Measurements from ENCODE around the gene CUEDC2.

Gene CUEDC2

GRCh38 chr10:102437515-102437914 is 5.1 kb upstream of the CUEDC2 start:
- H3K27me3 ChIP-seq (ENCODE audit: control insufficient read depth in 1 of 2, insufficient read depth in 2 of 2, low read length in 2 of 2) = no peaks in the 10 kb centered on the region
- no peaks in the 10 kb centered on the region for H3K36me3 ChIP-seq (ENCODE audit: control insufficient read depth in 1 of 2, insufficient read depth in 2 of 2, low read length in 2 of 2)
- H3K27ac ChIP-seq (ENCODE audit: low read depth, low read length) = no peak overlapping the region
- H3K4me1 ChIP-seq (ENCODE audit: control insufficient read depth in 1 of 2, insufficient read depth in 2 of 2, low read length in 2 of 2) = peaks cover 9 to 32% of the 10 kb centered on the region in 2 donors
- no peaks in the 10 kb centered on the region for H3K9me3 ChIP-seq (ENCODE audit: control insufficient read depth in 1 of 2, low read length in 2 of 2)
- no peak overlapping the region for H3K4me3 ChIP-seq (ENCODE audit: low read depth in 1 of 2, low read length in 2 of 2)
- no peak overlapping the region for H3K9ac ChIP-seq (ENCODE audit: low read depth in 1 of 2, low read length in 2 of 2)

- peaks cover 17 to 40% of the 10 kb centered on the region in 2 donors for H3K4me1 ChIP-seq (ENCODE audit: control insufficient read depth in 1 of 2, insufficient read depth in 2 of 2, low read length in 2 of 2)
- H3K27me3 ChIP-seq (ENCODE audit: control insufficient read depth in 1 of 2, insufficient read depth in 2 of 2, low read length in 2 of 2) = no peaks in the 10 kb centered on the region
- H3K36me3 ChIP-seq (ENCODE audit: control insufficient read depth in 1 of 2, insufficient read depth in 2 of 2, low read length in 2 of 2) = no peaks in the 10 kb centered on the region
- H3K4me3 ChIP-seq (ENCODE audit: low read depth in 1 of 2, low read length in 2 of 2) = peak overlapping the region; percentile 61 to 65
- H3K9ac ChIP-seq (ENCODE audit: low read depth in 1 of 2, low read length in 2 of 2) = peak overlapping the region in 1 of 2 donors; percentile 18
- H3K9me3 ChIP-seq (ENCODE audit: control insufficient read depth in 1 of 2, low read length in 2 of 2) = no peaks in the 10 kb centered on the region
- H3K27ac ChIP-seq (ENCODE audit: low read depth, low read length) = no peak overlapping the region
Measured at GRCh38 chr10:102436312-102436711, 3.9 kb upstream of the CUEDC2 start.

GRCh38 chr10:102435529-102436233 is 3.3 kb upstream of the CUEDC2 start:
- no peak overlapping the region for H3K27ac ChIP-seq (ENCODE audit: low read depth, low read length)
- H3K4me1 ChIP-seq (ENCODE audit: control insufficient read depth in 1 of 2, insufficient read depth in 2 of 2, low read length in 2 of 2) = peaks cover 18 to 41% of the 10 kb centered on the region in 2 donors
- H3K9ac ChIP-seq (ENCODE audit: low read depth in 1 of 2, low read length in 2 of 2) = peak overlapping the region in 1 of 2 donors; percentile 25
- H3K9me3 ChIP-seq (ENCODE audit: control insufficient read depth in 1 of 2, low read length in 2 of 2) = no peaks in the 10 kb centered on the region
- H3K27me3 ChIP-seq (ENCODE audit: control insufficient read depth in 1 of 2, insufficient read depth in 2 of 2, low read length in 2 of 2) = no peaks in the 10 kb centered on the region
- H3K36me3 ChIP-seq (ENCODE audit: control insufficient read depth in 1 of 2, insufficient read depth in 2 of 2, low read length in 2 of 2) = no peaks in the 10 kb centered on the region
- H3K4me3 ChIP-seq (ENCODE audit: low read depth in 1 of 2, low read length in 2 of 2) = peak overlapping the region; percentile 61 to 65

GRCh38 chr10:102435133-102435497 is 2.7 kb upstream of the CUEDC2 start:
- Histone ChIP-seq H3K4me3 (ENCODE audit: low read depth in 1 of 2, low read length in 2 of 2) (peak overlapping the region; percentile 36 to 65), H3K4me1 (ENCODE audit: control insufficient read depth in 1 of 2, insufficient read depth in 2 of 2, low read length in 2 of 2) (peaks cover 18 to 41% of the 10 kb centered on the region in 2 donors), H3K27ac (ENCODE audit: low read depth, low read length) (no peak overlapping the region), H3K9ac (ENCODE audit: low read depth in 1 of 2, low read length in 2 of 2) (peak overlapping the region in 1 of 2 donors; percentile 25), H3K36me3 (ENCODE audit: control insufficient read depth in 1 of 2, insufficient read depth in 2 of 2, low read length in 2 of 2) (no peaks in the 10 kb centered on the region), H3K27me3 (ENCODE audit: control insufficient read depth in 1 of 2, insufficient read depth in 2 of 2, low read length in 2 of 2) (no peaks in the 10 kb centered on the region), H3K9me3 (ENCODE audit: control insufficient read depth in 1 of 2, low read length in 2 of 2) (no peaks in the 10 kb centered on the region)

- Histone ChIP-seq H3K4me1 (ENCODE audit: control insufficient read depth in 1 of 2, insufficient read depth in 2 of 2, low read length in 2 of 2) (peaks cover 18 to 41% of the 10 kb centered on the region in 2 donors), H3K9me3 (ENCODE audit: control insufficient read depth in 1 of 2, low read length in 2 of 2) (no peaks in the 10 kb centered on the region), H3K27me3 (ENCODE audit: control insufficient read depth in 1 of 2, insufficient read depth in 2 of 2, low read length in 2 of 2) (no peaks in the 10 kb centered on the region), H3K27ac (ENCODE audit: low read depth, low read length) (no peak overlapping the region), H3K4me3 (ENCODE audit: low read depth in 1 of 2, low read length in 2 of 2) (peak overlapping the region in 1 of 2 donors; percentile 65), H3K36me3 (ENCODE audit: control insufficient read depth in 1 of 2, insufficient read depth in 2 of 2, low read length in 2 of 2) (no peaks in the 10 kb centered on the region), H3K9ac (ENCODE audit: low read depth in 1 of 2, low read length in 2 of 2) (peak overlapping the region in 1 of 2 donors; percentile 25)
Measured at GRCh38 chr10:102434394-102435132, 2.2 kb upstream of the CUEDC2 start.

- no peaks in the 10 kb centered on the region for H3K27me3 ChIP-seq (ENCODE audit: control insufficient read depth in 1 of 2, insufficient read depth in 2 of 2, low read length in 2 of 2)
- no peaks in the 10 kb centered on the region for H3K36me3 ChIP-seq (ENCODE audit: control insufficient read depth in 1 of 2, insufficient read depth in 2 of 2, low read length in 2 of 2)
- H3K4me3 ChIP-seq (ENCODE audit: low read depth in 1 of 2, low read length in 2 of 2) = no peak overlapping the region
- H3K9ac ChIP-seq (ENCODE audit: low read depth in 1 of 2, low read length in 2 of 2) = no peak overlapping the region
- H3K9me3 ChIP-seq (ENCODE audit: control insufficient read depth in 1 of 2, low read length in 2 of 2) = no peaks in the 10 kb centered on the region
- no peak overlapping the region for H3K27ac ChIP-seq (ENCODE audit: low read depth, low read length)
- H3K4me1 ChIP-seq (ENCODE audit: control insufficient read depth in 1 of 2, insufficient read depth in 2 of 2, low read length in 2 of 2) = peaks cover 18 to 41% of the 10 kb centered on the region in 2 donors
Measured at GRCh38 chr10:102433619-102434046, 1.3 kb upstream of the CUEDC2 start.

- Histone ChIP-seq H3K9me3 (ENCODE audit: control insufficient read depth in 1 of 2, low read length in 2 of 2) (no peaks in the 10 kb centered on the region), H3K27me3 (ENCODE audit: control insufficient read depth in 1 of 2, insufficient read depth in 2 of 2, low read length in 2 of 2) (no peaks in the 10 kb centered on the region), H3K4me1 (ENCODE audit: control insufficient read depth in 1 of 2, insufficient read depth in 2 of 2, low read length in 2 of 2) (peaks cover 18 to 38% of the 10 kb centered on the region in 2 donors), H3K4me3 (ENCODE audit: low read depth in 1 of 2, low read length in 2 of 2) (peak overlapping the region; percentile 88), H3K27ac (ENCODE audit: low read depth, low read length) (no peak overlapping the region), H3K9ac (ENCODE audit: low read depth in 1 of 2, low read length in 2 of 2) (peak overlapping the region; percentile 84 to 99), H3K36me3 (ENCODE audit: control insufficient read depth in 1 of 2, insufficient read depth in 2 of 2, low read length in 2 of 2) (no peaks in the 10 kb centered on the region)
Measured at GRCh38 chr10:102431452-102432124, 786 bp downstream of the CUEDC2 start.

GRCh38 chr10:102429468-102429867 is 2.9 kb downstream of the CUEDC2 start:
- H3K27ac ChIP-seq (ENCODE audit: low read depth, low read length) = no peak overlapping the region
- H3K27me3 ChIP-seq (ENCODE audit: control insufficient read depth in 1 of 2, insufficient read depth in 2 of 2, low read length in 2 of 2) = no peaks in the 10 kb centered on the region
- no peak overlapping the region for H3K4me3 ChIP-seq (ENCODE audit: low read depth in 1 of 2, low read length in 2 of 2)
- H3K36me3 ChIP-seq (ENCODE audit: control insufficient read depth in 1 of 2, insufficient read depth in 2 of 2, low read length in 2 of 2) = peaks cover 0 to 13% of the 10 kb centered on the region in 2 donors
- peaks cover 9 to 19% of the 10 kb centered on the region in 2 donors for H3K4me1 ChIP-seq (ENCODE audit: control insufficient read depth in 1 of 2, insufficient read depth in 2 of 2, low read length in 2 of 2)
- no peak overlapping the region for H3K9ac ChIP-seq (ENCODE audit: low read depth in 1 of 2, low read length in 2 of 2)
- no peaks in the 10 kb centered on the region for H3K9me3 ChIP-seq (ENCODE audit: control insufficient read depth in 1 of 2, low read length in 2 of 2)

- H3K9ac ChIP-seq (ENCODE audit: low read depth in 1 of 2, low read length in 2 of 2) = no peak overlapping the region
- no peaks in the 10 kb centered on the region for H3K27me3 ChIP-seq (ENCODE audit: control insufficient read depth in 1 of 2, insufficient read depth in 2 of 2, low read length in 2 of 2)
- H3K27ac ChIP-seq (ENCODE audit: low read depth, low read length) = no peak overlapping the region
- H3K4me1 ChIP-seq (ENCODE audit: control insufficient read depth in 1 of 2, insufficient read depth in 2 of 2, low read length in 2 of 2) = peaks cover 22 to 25% of the 10 kb centered on the region in 2 donors
- no peaks in the 10 kb centered on the region for H3K9me3 ChIP-seq (ENCODE audit: control insufficient read depth in 1 of 2, low read length in 2 of 2)
- H3K4me3 ChIP-seq (ENCODE audit: low read depth in 1 of 2, low read length in 2 of 2) = no peak overlapping the region
- H3K36me3 ChIP-seq (ENCODE audit: control insufficient read depth in 1 of 2, insufficient read depth in 2 of 2, low read length in 2 of 2) = peaks cover 9 to 25% of the 10 kb centered on the region in 2 donors
Measured at GRCh38 chr10:102426803-102427287, 5.5 kb downstream of the CUEDC2 start.

- no peak overlapping the region for H3K4me3 ChIP-seq (ENCODE audit: low read depth in 1 of 2, low read length in 2 of 2)
- no peaks in the 10 kb centered on the region for H3K9me3 ChIP-seq (ENCODE audit: control insufficient read depth in 1 of 2, low read length in 2 of 2)
- no peak overlapping the region for H3K9ac ChIP-seq (ENCODE audit: low read depth in 1 of 2, low read length in 2 of 2)
- peaks cover 16 to 19% of the 10 kb centered on the region in 2 donors for H3K4me1 ChIP-seq (ENCODE audit: control insufficient read depth in 1 of 2, insufficient read depth in 2 of 2, low read length in 2 of 2)
- no peak overlapping the region for H3K27ac ChIP-seq (ENCODE audit: low read depth, low read length)
- no peaks in the 10 kb centered on the region for H3K27me3 ChIP-seq (ENCODE audit: control insufficient read depth in 1 of 2, insufficient read depth in 2 of 2, low read length in 2 of 2)
- H3K36me3 ChIP-seq (ENCODE audit: control insufficient read depth in 1 of 2, insufficient read depth in 2 of 2, low read length in 2 of 2) = peaks cover 9 to 25% of the 10 kb centered on the region in 2 donors
Measured at GRCh38 chr10:102425444-102425843, 6.9 kb downstream of the CUEDC2 start.

Measured in duodenal mucosa (tissue), 2 donors.